ENCODE data around the gene ADAM19.

GRCh38 chr5:157597277-157597676 is 21.7 kb upstream of the ADAM19 start:
- TF ChIP-seq CTCF (IDR thresholded peaks at IDR 0.05; ENCODE audit: low read depth, low read length), result no peak
- TF ChIP-seq EZH2phosphoT487 (IDR thresholded peaks at IDR 0.05; ENCODE audit: low read depth), result no peak

All from OCI-LY3 (cell line).